H1 (cell line): ENCODE measurements around the gene FAM9C. TPM values are rescaled to one million over a fixed set of nuclear protein-coding genes. Genes with fewer than 3 reads are reported as not detected.

Experiments
- CTCF ChIA-PET: fragments of 300-600 bp; sonication (Branson Sonifier 250); formaldehyde crosslinking; loops from one replicate; lab custom pipeline; 2021; ENCODE audit not compliant: partially characterized antibody; lab: Charles Lee
- POLR2A ChIA-PET: fragments of 300-600 bp; sonication (Branson Sonifier 250); formaldehyde crosslinking; loops from one replicate; lab custom pipeline; 2021; ENCODE audit warnings: inconsistent platforms; ENCODE audit not compliant: partially characterized antibody; lab: Charles Lee
- DNase-seq, 2 experiments: peaks; one replicate each; pipeline versions ENCODE4 v3.0.0 to v3.0.0-alpha.2; 2010 to 2022; ENCODE audit warnings: low spot score in 2 of 2, low read depth in 1 of 2, mixed read lengths in 1 of 2
- FAIRE-seq: peaks from 2 replicates; lab custom pipeline; 2011; peaks lifted over from hg19 to GRCh38; lab: Jason Lieb, UNC
- H2AFZ ChIP-seq: 2 replicates; pipeline ENCODE4 v1.8.1; 2012; ENCODE audit warnings: low read length, inconsistent platforms
- H2AK5ac ChIP-seq: 2 replicates; pipeline ENCODE4 v1.6.1; 2013; ENCODE audit warnings: low read depth, low read length
- H2BK120ac ChIP-seq: replicated peaks from 2 replicates; pipeline ENCODE3; 2013; ENCODE audit warnings: low read depth, low read length, inconsistent platforms
- H2BK12ac ChIP-seq: 2 replicates; pipeline ENCODE4 v1.6.1; 2013; ENCODE audit warnings: low read depth, low read length
- H2BK15ac ChIP-seq: 2 replicates; pipeline ENCODE4 v1.6.1; 2013; ENCODE audit warnings: low read length
- H2BK20ac ChIP-seq: 2 replicates; pipeline ENCODE4 v1.6.1; 2013; ENCODE audit warnings: low read length
- H2BK5ac ChIP-seq: 2 replicates; pipeline ENCODE4 v1.6.1; 2013; ENCODE audit warnings: low read depth, low read length
- H3K14ac ChIP-seq: 2 replicates; pipeline ENCODE4 v1.6.1; 2013; ENCODE audit warnings: inconsistent platforms; ENCODE audit not compliant: insufficient read length
- H3K18ac ChIP-seq: 2 replicates; pipeline ENCODE4 v1.6.1; 2013; ENCODE audit warnings: low read length; ENCODE audit errors: extremely low read depth
- H3K23ac ChIP-seq: 2 replicates; pipeline ENCODE4 v1.6.1; 2013; ENCODE audit warnings: inconsistent platforms; ENCODE audit not compliant: insufficient read length
- H3K23me2 ChIP-seq: 2 replicates; pipeline ENCODE4 v1.6.1; 2013; ENCODE audit warnings: low read depth, low read length
- H3K27ac ChIP-seq: 2 replicates; pipeline ENCODE4 v1.6.1; 2011; ENCODE audit warnings: low read depth, low read length, inconsistent platforms
- H3K27me3 ChIP-seq, 4 experiments: replicated peaks in 1 of 4; 1 replicate in 1 of 4; 2 replicates in 3 of 4; pipeline versions ENCODE4 v1.6.1 to v1.8.1; 2011 to 2013; ENCODE audit warnings: low read length in 3 of 4, mild to moderate bottlenecking in 3 of 4, inconsistent platforms in 2 of 4, mixed read lengths in 2 of 4, moderate library complexity in 1 of 4; ENCODE audit not compliant: control insufficient read depth in 3 of 4, insufficient read depth in 3 of 4; ENCODE audit errors: extremely low read depth in 1 of 4
- H3K36me3 ChIP-seq, 4 experiments: 2 replicates each; pipeline versions ENCODE4 v1.6.1 to v1.8.1; 2011 to 2013; ENCODE audit warnings: mild to moderate bottlenecking in 4 of 4, low read length in 3 of 4, moderate library complexity in 2 of 4, control low read depth in 1 of 4, inconsistent platforms in 1 of 4; ENCODE audit not compliant: insufficient read depth in 4 of 4, control insufficient read depth in 2 of 4
- H3K4ac ChIP-seq: replicated peaks from 2 replicates; pipeline ENCODE3; 2013; ENCODE audit warnings: low read length, low read depth, mixed read lengths, inconsistent platforms; ENCODE audit not compliant: insufficient read length
- H3K4me1 ChIP-seq, 4 experiments: replicated peaks in 1 of 4; 1 replicate in 1 of 4; 2 replicates in 3 of 4; pipeline versions ENCODE4 v1.6.1 to v1.8.1; 2011 to 2013; ENCODE audit warnings: low read length in 3 of 4, inconsistent platforms in 2 of 4, mixed read lengths in 1 of 4; ENCODE audit not compliant: insufficient read depth in 4 of 4, control insufficient read depth in 3 of 4
- H3K4me2 ChIP-seq, 2 experiments: 2 replicates each; pipeline versions ENCODE4 v1.6.1 to v1.8.1; 2011 to 2013; ENCODE audit warnings: low read depth in 2 of 2, low read length in 2 of 2, control low read depth in 1 of 2, inconsistent platforms in 1 of 2, mild to moderate bottlenecking in 1 of 2; ENCODE audit not compliant: insufficient read depth in 1 of 2
- H3K4me3 ChIP-seq, 4 experiments: fragments of 200-600, 300-600 bp in 1 of 4; sonication (generic), shearing (Covaris generic), sonication (Bioruptor Twin) in 1 of 4; 2 replicates each; pipeline versions ENCODE4 v1.5.1 to v1.8.1; 2011 to 2016; ENCODE audit warnings: low read length in 4 of 4, low read depth in 3 of 4, control low read depth in 2 of 4, inconsistent platforms in 2 of 4, mild to moderate bottlenecking in 2 of 4, mixed read lengths in 1 of 4, moderate library complexity in 1 of 4; ENCODE audit not compliant: insufficient read depth in 2 of 4; ENCODE audit errors: extremely low read depth in 1 of 4
- H3K56ac ChIP-seq: replicated peaks from 2 replicates; pipeline ENCODE3; 2013; ENCODE audit warnings: low read depth, mild to moderate bottlenecking, mixed read lengths, low read length, inconsistent platforms; ENCODE audit not compliant: insufficient read length
- H3K79me1 ChIP-seq: 2 replicates; pipeline ENCODE4 v1.6.1; 2013; ENCODE audit warnings: low read depth, low read length, control low read depth
- H3K79me2 ChIP-seq, 2 experiments: 2 replicates each; pipeline versions ENCODE4 v1.6.1 to v1.8.1; 2012 to 2013; ENCODE audit warnings: low read length in 2 of 2, mild to moderate bottlenecking in 2 of 2, inconsistent platforms in 1 of 2; ENCODE audit not compliant: insufficient read depth in 2 of 2, control insufficient read depth in 1 of 2
- H3K9ac ChIP-seq, 4 experiments: replicated peaks in 1 of 4; 1 replicate in 1 of 4; 2 replicates in 3 of 4; pipeline versions ENCODE4 v1.6.1 to v1.8.1; 2011 to 2013; ENCODE audit warnings: low read depth in 3 of 4, low read length in 3 of 4, control low read depth in 2 of 4, mild to moderate bottlenecking in 2 of 4, moderate library complexity in 2 of 4, inconsistent platforms in 1 of 4; ENCODE audit errors: extremely low read depth in 1 of 4
- H3K9me3 ChIP-seq, 2 experiments: 2 replicates each; pipeline versions ENCODE4 v1.6.1 to v1.8.1; 2012 to 2013; ENCODE audit warnings: mild to moderate bottlenecking in 2 of 2, moderate library complexity in 2 of 2, control low read depth in 1 of 2, inconsistent platforms in 1 of 2, low read depth in 1 of 2, low read length in 1 of 2, mixed read lengths in 1 of 2; ENCODE audit not compliant: insufficient read depth in 2 of 2
- H4K20me1 ChIP-seq, 2 experiments: replicated peaks in 1 of 2; 2 replicates each; pipeline versions ENCODE3 to v1.8.1; 2011 to 2013; ENCODE audit warnings: inconsistent platforms in 2 of 2, low read length in 2 of 2, mild to moderate bottlenecking in 1 of 2; ENCODE audit not compliant: insufficient read depth in 2 of 2, control insufficient read depth in 1 of 2
- H4K5ac ChIP-seq: 2 replicates; pipeline ENCODE4 v1.6.1; 2013; ENCODE audit warnings: low read length, low read depth, mixed read lengths, inconsistent platforms; ENCODE audit not compliant: insufficient read length
- H4K8ac ChIP-seq: 2 replicates; pipeline ENCODE4 v1.8.0; 2013; ENCODE audit warnings: mild to moderate bottlenecking, moderate library complexity, low read length, inconsistent platforms; ENCODE audit not compliant: insufficient read depth; ENCODE audit errors: extremely low read depth
- H4K91ac ChIP-seq: replicated peaks from 2 replicates; pipeline ENCODE3; 2013; ENCODE audit warnings: low read length, mixed read lengths, inconsistent platforms; ENCODE audit not compliant: insufficient read length
- ATF3 ChIP-seq: IDR thresholded peaks from 2 replicates; pipeline ENCODE4 v1.6.1; 2011; ENCODE audit warnings: low read depth, mild to moderate bottlenecking, low read length; ENCODE audit not compliant: insufficient read depth
- CTCF ChIP-seq, 3 experiments: IDR thresholded peaks; 1 replicate in 2 of 3; 2 replicates in 1 of 3; pipeline versions ENCODE4 v1.5.1 to v1.6.1; 2011; ENCODE audit warnings: low read length in 3 of 3, mild to moderate bottlenecking in 3 of 3, inconsistent platforms in 2 of 3, low read depth in 1 of 3, moderate library complexity in 1 of 3; ENCODE audit not compliant: insufficient read depth in 1 of 3; ENCODE audit errors: control extremely low read depth in 1 of 3
- EZH2 ChIP-seq: fragments of 200-600 bp; sonication (generic); IDR thresholded peaks from 2 replicates; pipeline ENCODE4 v1.7.1; 2012; ENCODE audit warnings: low read depth, mild to moderate bottlenecking, moderate library complexity, low read length, inconsistent platforms; ENCODE audit not compliant: severe bottlenecking
- FOSL1 ChIP-seq: IDR thresholded peaks from 2 replicates; pipeline ENCODE4 v1.6.1; 2011; ENCODE audit warnings: mild to moderate bottlenecking, low read depth, low read length, moderate library complexity; ENCODE audit not compliant: insufficient read depth
- GTF2F1 ChIP-seq: IDR thresholded peaks from 2 replicates; pipeline ENCODE4 v1.6.1; 2012; ENCODE audit warnings: low read depth, low read length, improper control_type of control experiment, borderline replicate concordance
- HDAC6 ChIP-seq: IDR thresholded peaks from one replicate; pipeline ENCODE4 v1.7.1; 2012; ENCODE audit warnings: low read depth, mild to moderate bottlenecking, inconsistent platforms, low read length, moderate library complexity
- POLR2A ChIP-seq, 2 experiments: IDR thresholded peaks; 1 replicate in 1 of 2; 2 replicates in 1 of 2; pipeline ENCODE4 v1.6.1; 2011; ENCODE audit warnings: low read depth in 2 of 2, low read length in 2 of 2, mild to moderate bottlenecking in 2 of 2; ENCODE audit errors: control extremely low read depth in 1 of 2
- SAP30 ChIP-seq: fragments of 300-600 bp; sonication (generic); IDR thresholded peaks from 2 replicates; pipeline ENCODE4 v1.7.1; 2012; ENCODE audit warnings: low read length, moderate library complexity, mild to moderate bottlenecking, inconsistent platforms; ENCODE audit not compliant: insufficient read depth, insufficient replicate concordance
- USF2 ChIP-seq: IDR thresholded peaks from 2 replicates; pipeline ENCODE4 v1.6.1; 2011; ENCODE audit warnings: low read length, improper control_type of control experiment
- WGBS, 2 experiments: shearing (Covaris generic) in 1 of 2; methylation state at CpG; one replicate each; pipeline versions ENCODE4 v1.1.6 to v1.1.7; 2013 to 2015; ENCODE audit warnings: low lambda C conversion rate in 2 of 2, mixed read lengths in 2 of 2, inconsistent platforms in 1 of 2, low coverage in 1 of 2, missing lambda C conversion rate in 1 of 2; ENCODE audit not compliant: insufficient replicate concordance in 2 of 2, insufficient coverage in 1 of 2, insufficient read length in 1 of 2; ENCODE audit errors: extremely low coverage in 1 of 2, missing lambda C conversion rate in 1 of 2; 5-methylcytosine and 5-hydroxymethylcytosine counted together
- polyA plus RNA-seq, 7 experiments: library from polyadenylated mRNA; depleted of rRNA in 3 of 7; stranded (reverse) in 5 of 7; unstranded in 2 of 7; fragments of >200 nt in 5 of 7; fragments of 200-250 nt in 2 of 7; gene quantifications; 1 replicate in 5 of 7; 2 replicates in 1 of 7; 4 replicates in 1 of 7; pipeline versions ENCODE4 v1.2.1 to v1.2.3, GENCODE V29; 2011 to 2013; ENCODE audit warnings: missing spikeins in 2 of 7, mixed read lengths in 2 of 7
- total RNA-seq: library from RNA; stranded (reverse); fragmentation: NEBNext Ultra II Directional; extraction: Animal tissue kit (Norgen Biotek cat#: 25700); gene quantifications from 2 replicates; pipeline ENCODE4 v1.2.1, GENCODE V29; 2021

FAM9C gene
- total and polyA plus RNA-seq, 2 of the 8 experiments (the other 6 are each of a cell fraction or from before 2014, with no cell fraction given) = not detected

DNA sequence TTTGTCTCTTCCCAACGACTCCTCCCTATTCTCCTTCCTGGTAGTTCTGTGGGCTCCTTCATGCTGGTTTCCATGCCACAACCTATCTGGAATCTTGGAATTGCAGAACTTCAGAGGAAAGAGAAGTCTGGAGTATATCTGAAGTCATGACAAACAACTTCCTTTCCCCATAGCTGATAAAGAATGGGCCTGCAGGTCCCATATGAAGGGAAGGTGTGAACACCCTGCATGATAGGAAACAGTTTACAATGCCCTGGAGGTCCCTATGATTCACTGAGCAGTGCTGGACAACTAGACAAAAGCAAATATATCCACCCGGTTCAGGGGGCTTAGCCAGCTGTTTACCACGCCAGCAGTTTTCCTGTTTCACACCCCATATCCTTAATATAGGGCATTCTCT is 19.4 kb downstream of the FAM9C start:
- no peak overlapping the region for H3K4ac ChIP-seq
- H2BK12ac ChIP-seq = no peak overlapping the region
- H4K20me1 ChIP-seq = no peaks in the 10 kb centered on the region
- H3K4me1 ChIP-seq = peaks cover 0 to 10% (median 3%) of the 10 kb centered on the region in 4 experiments; a peak in 4 of 7 replicates
- no peak overlapping the region for H2BK5ac ChIP-seq
- no peak overlapping the region for H3K56ac ChIP-seq
- no peak overlapping the region for H3K4me3 ChIP-seq
- no peak overlapping the region for H2BK120ac ChIP-seq
- H3K36me3 ChIP-seq = no peaks in the 10 kb centered on the region
- DNase-seq (no peak), FAIRE-seq (no peak)
- H3K4me2 ChIP-seq = no peak overlapping the region
- 92% methylated on average over 3 of the region's 3 CpGs; no CpG with 5 or more reads in 1 of the 2 experiments for WGBS, 2 experiments
- H3K14ac ChIP-seq = no peak overlapping the region
- CTCF ChIA-PET = no interaction called here
- no peak overlapping the region for H3K23ac ChIP-seq
- H2BK20ac ChIP-seq = no peak overlapping the region
- no peak overlapping the region for H4K5ac ChIP-seq
- H4K91ac ChIP-seq = no peak overlapping the region
- no peaks in the 10 kb centered on the region for H3K79me1 ChIP-seq
- H3K9ac ChIP-seq = no peak overlapping the region
- no peak overlapping the region for H3K27ac ChIP-seq
- H3K27me3 ChIP-seq = no peaks in the 10 kb centered on the region
- H3K9me3 ChIP-seq = no peaks in the 10 kb centered on the region
- H3K79me2 ChIP-seq = no peaks in the 10 kb centered on the region
- H3K18ac ChIP-seq = no peak overlapping the region
- H2BK15ac ChIP-seq = no peak overlapping the region
- POLR2A ChIA-PET = interaction anchor here (0.8 kb wide), 1 partner anchor 48 kb away, joined by 4 read pairs; no protein-coding TSS in a partner anchor
- no peaks in the 10 kb centered on the region; the same call in 1 of the 2 replicates for H3K23me2 ChIP-seq
- H2AFZ ChIP-seq = no peak overlapping the region
- H2AK5ac ChIP-seq = no peak overlapping the region
- H4K8ac ChIP-seq = no peak overlapping the region
- TF ChIP-seq ATF3 (no peak), FOSL1 (no peak), EZH2 (no peak), SAP30 (no peak), USF2 (no peak), GTF2F1 (no peak), POLR2A (IDR thresholded peaks at IDR 0.05; ENCODE audit: control extremely low read depth in 1 of 2, low read depth in 2 of 2, low read length in 2 of 2) (no peak), CTCF (IDR thresholded peaks at IDR 0.05; ENCODE audit: control extremely low read depth in 1 of 3, insufficient read depth in 1 of 3, low read depth in 1 of 3, low read length in 3 of 3) (no peak), HDAC6 (no peak)
